GM12864 (cell line): ENCODE results near the gene UNC5C.

ENCODE experiments used
- DNase-seq: peaks from one replicate; pipeline ENCODE4 v3.0.0-alpha.2; 2011; ENCODE audit warnings: low read depth
- H3K4me3 ChIP-seq: 2 replicates; pipeline ENCODE4 v1.5.1; 2011; ENCODE audit warnings: mild to moderate bottlenecking, low read depth, low read length, control low read depth
- CTCF ChIP-seq: IDR thresholded peaks from 2 replicates; pipeline ENCODE4 v1.5.1; 2011; ENCODE audit warnings: low read depth, mild to moderate bottlenecking, moderate library complexity, low read length, control low read depth, inconsistent platforms; ENCODE audit errors: missing control alignments

Gene UNC5C

GRCh38 chr4:95249426-95250021 lies 299.2 kb downstream of the UNC5C start:
- no peak for TF ChIP-seq CTCF
- H3K4me3 ChIP-seq, result no peak overlapping the region
- no peak for DNase-seq

GRCh38 chr4:95248720-95249425 lies 299.9 kb downstream of the UNC5C start:
- H3K4me3 ChIP-seq, result no peak overlapping the region
- no peak for TF ChIP-seq CTCF

GRCh38 chr4:95243892-95244291 lies 304.9 kb downstream of the UNC5C start:
- H3K4me3 ChIP-seq, result no peak overlapping the region
- DNase-seq, result no peak
- TF ChIP-seq CTCF, result no peak

More at GRCh38 chr4:95248720-95249425, 299.9 kb downstream of the UNC5C start:
- DNase-seq, result no peak

GRCh38 chr4:95238554-95238953 lies 310.2 kb downstream of the UNC5C start:
- TF ChIP-seq CTCF, result no peak
- no peak for DNase-seq
- no peak overlapping the region for H3K4me3 ChIP-seq

- TF ChIP-seq CTCF, result no peak
- no peak overlapping the region for H3K4me3 ChIP-seq
These were observed 316.2 kb downstream of the UNC5C start for GRCh38 chr4:95232358-95233156.

GRCh38 chr4:95231681-95232080 lies 317.1 kb downstream of the UNC5C start:
- TF ChIP-seq CTCF, result no peak
- no peak overlapping the region for H3K4me3 ChIP-seq
- DNase-seq, result no peak

More at GRCh38 chr4:95232358-95233156, 316.2 kb downstream of the UNC5C start:
- no peak for DNase-seq
